HG02970 (cell line): Measurements from ENCODE around the gene EGR2.

Experiments used
- ATAC-seq: cut with Tn5 transposase; IDR thresholded peaks from one replicate; pipeline ENCODE4 v1.9.1; 2021; ENCODE audit warnings: mild to moderate bottlenecking, moderate library complexity, moderate number of reproducible peaks; ENCODE audit not compliant: unreplicated experiment, low FRiP score

Gene EGR2

GRCh38 chr10:62818426-62819011 lies 2.4 kb upstream of the EGR2 start:
- ATAC-seq, result no peak

GRCh38 chr10:62817766-62818425 lies 1.7 kb upstream of the EGR2 start:
- peak; percentile 27 for ATAC-seq

GRCh38 chr10:62817121-62817765 lies 1.1 kb upstream of the EGR2 start:
- peak; percentile 17 for ATAC-seq

GRCh38 chr10:62816076-62816330 lies 163 bp downstream of the EGR2 start:
- ATAC-seq, result no peak

GRCh38 chr10:62815381-62816075 lies 638 bp downstream of the EGR2 start:
- no peak for ATAC-seq

GRCh38 chr10:62814756-62815380 lies 1.3 kb downstream of the EGR2 start:
- ATAC-seq, result no peak

GRCh38 chr10:62813981-62814380 lies 2.2 kb downstream of the EGR2 start:
- ATAC-seq, result no peak

GRCh38 chr10:62813453-62813852 lies 2.7 kb downstream of the EGR2 start:
- ATAC-seq, result no peak

- no peak for ATAC-seq
Observed at GRCh38 chr10:62812672-62813439, 3.3 kb downstream of the EGR2 start.

GRCh38 chr10:62811159-62811875 lies 4.8 kb downstream of the EGR2 start:
- no peak for ATAC-seq

- no peak for ATAC-seq
Observed at GRCh38 chr10:62810156-62810902, 5.8 kb downstream of the EGR2 start.

GRCh38 chr10:62806251-62806650 lies 9.9 kb downstream of the EGR2 start:
- no peak for ATAC-seq

- peak; percentile 6 for ATAC-seq
Observed at GRCh38 chr10:62805231-62806099, 10.7 kb downstream of the EGR2 start.

- peak; percentile 90 for ATAC-seq
Observed at GRCh38 chr10:62804356-62805230, 11.6 kb downstream of the EGR2 start, which contains the start of gene ADO. TSS of gene ADO (plus strand) at chr10:62804720. CDS start at chr10:62805060, 340 bp downstream.

GRCh38 chr10:62803724-62804355 lies 12.3 kb downstream of the EGR2 start:
- peak; percentile 2 for ATAC-seq

GRCh38 chr10:62801871-62802270 lies 14.3 kb downstream of the EGR2 start:
- no peak for ATAC-seq

GRCh38 chr10:62796896-62797295 lies 19.3 kb downstream of the EGR2 start:
- no peak for ATAC-seq
